Breast epithelium (tissue), 3 donors: ENCODE measurements around the gene ARFGAP1.

Experiments
- CTCF ChIP-seq, 3 donors: fragments of 450-650 bp; IDR thresholded peaks; one replicate each; pipeline ENCODE4 v1.5.1; 2016 to 2017; ENCODE audit warnings: antibody characterized with exemption in 3 of 3, mild to moderate bottlenecking in 3 of 3, moderate library complexity in 3 of 3
- POLR2A ChIP-seq: fragments of 450-650 bp; IDR thresholded peaks from one replicate; pipeline ENCODE4 v1.6.1; 2016; ENCODE audit warnings: antibody characterized with exemption, mild to moderate bottlenecking, moderate library complexity

DNA sequence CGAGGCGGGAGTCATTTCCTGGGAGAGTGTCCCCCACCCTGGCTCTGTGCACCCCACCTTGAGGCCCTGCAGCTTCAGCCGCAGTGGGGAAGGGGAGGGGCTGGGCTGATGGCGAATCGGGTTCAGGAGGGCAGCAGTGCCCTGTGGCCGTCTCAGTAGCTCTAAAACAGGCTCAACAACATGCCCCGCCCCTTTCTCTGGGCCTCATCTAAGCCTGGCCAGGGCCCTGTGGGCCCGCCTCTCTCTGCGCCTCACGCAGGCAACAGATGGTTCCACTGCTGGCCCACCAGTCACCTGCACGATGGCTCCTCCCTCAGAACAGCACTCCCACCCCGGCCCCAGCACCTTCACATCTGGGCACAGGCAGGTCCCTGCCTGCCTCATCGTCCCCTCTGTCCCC, 58.3 kb downstream of the ARFGAP1 start:
- no peak for TF ChIP-seq POLR2A
- no peak for TF ChIP-seq CTCF (IDR thresholded peaks at IDR 0.05)
